ENCODE results near the gene MEIS2. TPM values are rescaled to one million over a fixed set of nuclear protein-coding genes. Genes with fewer than 3 reads are reported as not detected.

MEIS2 gene
- 53.1 and 106 TPM in 2 replicates for total RNA-seq

DNA sequence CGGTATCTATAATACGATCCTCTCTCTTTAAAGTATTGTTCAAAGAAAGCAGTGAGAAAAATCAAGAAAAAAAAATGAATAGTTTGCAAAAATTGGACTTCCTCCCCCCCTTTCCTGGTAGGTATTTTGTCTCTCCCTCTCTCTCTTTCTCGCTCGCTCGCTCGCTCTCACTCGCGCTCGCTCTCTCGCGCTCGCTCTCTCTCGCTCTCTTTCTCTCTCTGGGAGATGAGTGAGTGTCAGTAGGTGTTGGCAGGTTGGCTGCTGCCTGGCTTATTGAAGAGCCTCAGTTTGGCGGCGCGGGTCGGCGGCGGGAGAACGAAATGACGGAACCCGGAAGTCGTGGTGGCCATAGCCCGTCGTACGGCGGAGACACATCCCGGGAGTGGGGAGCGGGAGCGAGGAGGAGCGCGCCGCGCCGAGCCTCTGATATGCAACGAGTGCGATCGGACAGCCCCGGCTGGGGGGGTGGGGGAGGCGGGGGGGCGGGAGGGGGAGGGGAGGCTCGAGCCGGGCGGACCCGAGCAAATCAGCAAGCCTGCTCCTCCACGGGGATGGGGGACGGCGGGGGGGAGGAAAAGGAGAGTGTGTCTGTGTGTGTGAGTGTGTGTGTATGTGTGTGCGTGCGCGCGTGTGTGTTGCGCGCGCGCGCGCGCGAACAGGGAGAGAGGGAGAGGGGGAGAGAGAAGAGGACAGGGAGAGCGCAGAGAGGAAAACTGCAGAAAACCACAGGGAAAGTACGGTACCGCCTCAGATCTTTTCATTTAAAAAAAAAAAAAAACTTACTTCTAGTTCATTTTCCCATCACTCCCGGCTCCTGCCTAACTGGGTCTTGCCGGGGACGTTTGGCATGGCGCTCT, at the start of gene MEIS2:
TSS of gene MEIS2 (minus strand) at position 441 of the 857 bp plus-strand sequence. CDS start 1,083 bp downstream, outside the sequence.
- DNase-seq (ENCODE audit: low read depth, low spot score) = peak; percentile 83

DNA sequence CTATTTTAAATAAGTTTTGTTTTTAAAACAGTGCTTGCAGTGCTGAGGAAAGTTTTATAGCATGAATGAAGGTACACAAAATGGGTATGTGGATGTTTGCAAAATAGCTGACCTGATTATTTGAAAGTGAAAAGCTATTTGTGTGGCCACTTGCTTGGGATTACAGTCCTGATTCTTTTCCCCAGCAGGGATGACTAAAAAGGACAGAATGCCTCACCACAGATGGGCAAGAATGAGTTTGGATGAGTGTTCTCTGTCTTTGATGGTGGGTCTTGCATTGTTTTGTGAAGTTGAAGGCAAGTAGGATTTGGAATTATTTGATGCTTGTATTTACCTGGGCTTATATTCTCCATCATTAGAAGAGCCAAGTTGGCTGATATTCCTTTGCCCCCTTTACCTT, 48.8 kb upstream of the MEIS2 start:
- DNase-seq (ENCODE audit: low read depth, low spot score) = no peak

DNA sequence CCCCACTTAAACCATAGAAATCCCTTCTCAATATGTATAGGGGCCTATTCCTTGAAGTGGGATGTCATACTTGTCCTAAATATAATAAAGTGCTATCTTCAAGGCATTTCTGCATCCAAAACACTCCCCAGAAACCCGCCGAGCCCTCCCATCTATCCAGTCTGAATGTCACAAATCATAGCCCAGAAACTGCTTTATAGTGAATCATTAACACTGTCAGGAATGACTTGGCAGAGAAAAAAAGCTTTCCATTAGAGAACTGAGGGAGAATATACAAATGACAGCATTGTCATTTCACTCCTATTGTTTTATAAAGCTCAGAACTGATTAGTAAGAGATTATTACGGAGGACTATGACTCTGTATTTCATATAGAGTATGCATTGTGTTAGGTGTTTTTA, 48.4 kb upstream of the MEIS2 start:
- DNase-seq (ENCODE audit: low read depth, low spot score) = no peak

DNA sequence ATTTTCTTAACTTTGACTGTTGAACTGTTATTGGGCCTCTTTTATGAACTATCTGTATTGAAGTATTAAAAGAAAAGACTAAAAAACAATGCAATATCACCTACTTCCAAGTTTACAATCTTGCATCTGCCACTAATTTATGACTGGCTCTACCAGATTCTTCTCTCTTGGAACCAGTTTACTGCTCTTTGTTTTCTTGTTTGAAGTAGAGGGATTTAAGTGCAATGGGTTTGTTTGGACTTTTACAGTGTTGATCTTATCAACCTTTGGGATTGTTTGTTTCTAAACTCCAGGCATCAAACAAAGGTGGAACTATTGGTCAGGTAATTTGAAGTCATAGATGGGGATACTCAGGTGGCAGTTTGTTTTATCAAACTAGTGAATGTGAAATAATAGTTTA, 43.0 kb upstream of the MEIS2 start:
- DNase-seq (ENCODE audit: low read depth, low spot score) = no peak

DNA sequence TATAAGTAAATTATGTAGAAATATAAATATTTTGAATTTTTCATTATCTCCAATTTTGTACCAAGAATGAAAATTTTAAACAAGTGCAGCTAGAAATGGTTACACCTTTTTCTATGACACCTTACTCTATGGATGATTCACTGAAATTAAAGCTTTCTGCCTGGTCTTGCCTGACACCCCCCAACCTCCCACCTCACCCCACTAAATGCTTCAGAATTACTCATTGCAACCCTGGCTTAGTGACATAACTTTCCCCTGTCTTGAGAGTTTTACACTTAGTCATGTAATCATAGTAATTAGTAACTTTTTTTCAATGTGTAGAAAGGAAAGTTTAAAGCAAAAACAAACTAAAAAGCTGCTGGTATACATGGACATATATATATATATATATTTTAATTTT, 42.0 kb upstream of the MEIS2 start:
- DNase-seq (ENCODE audit: low read depth, low spot score) = no peak

DNA sequence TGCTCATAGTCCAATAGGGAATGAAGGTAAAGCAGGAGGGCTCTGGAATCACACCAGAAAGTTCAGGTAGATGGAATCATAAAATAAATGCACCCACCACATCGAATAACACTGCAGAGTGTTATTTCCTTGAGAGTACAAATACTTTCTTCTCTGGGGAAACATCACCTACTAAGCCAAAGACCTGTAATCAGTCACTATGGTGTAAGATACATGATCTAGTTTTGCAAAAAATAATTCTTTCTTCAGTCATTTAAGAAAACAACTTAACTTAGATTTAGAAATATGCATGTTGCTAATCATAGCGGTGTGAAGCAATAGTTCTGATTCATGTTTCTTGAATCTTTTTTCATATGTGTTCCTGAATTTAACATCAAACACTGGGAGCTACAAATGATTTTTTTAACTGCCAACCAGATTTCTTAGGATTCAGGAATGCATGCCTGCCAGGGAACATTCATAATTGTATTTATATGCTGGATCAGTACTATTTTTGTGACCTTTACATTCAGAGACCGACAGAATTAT, 40.2 kb upstream of the MEIS2 start:
- no peak for DNase-seq (ENCODE audit: low read depth, low spot score)

DNA sequence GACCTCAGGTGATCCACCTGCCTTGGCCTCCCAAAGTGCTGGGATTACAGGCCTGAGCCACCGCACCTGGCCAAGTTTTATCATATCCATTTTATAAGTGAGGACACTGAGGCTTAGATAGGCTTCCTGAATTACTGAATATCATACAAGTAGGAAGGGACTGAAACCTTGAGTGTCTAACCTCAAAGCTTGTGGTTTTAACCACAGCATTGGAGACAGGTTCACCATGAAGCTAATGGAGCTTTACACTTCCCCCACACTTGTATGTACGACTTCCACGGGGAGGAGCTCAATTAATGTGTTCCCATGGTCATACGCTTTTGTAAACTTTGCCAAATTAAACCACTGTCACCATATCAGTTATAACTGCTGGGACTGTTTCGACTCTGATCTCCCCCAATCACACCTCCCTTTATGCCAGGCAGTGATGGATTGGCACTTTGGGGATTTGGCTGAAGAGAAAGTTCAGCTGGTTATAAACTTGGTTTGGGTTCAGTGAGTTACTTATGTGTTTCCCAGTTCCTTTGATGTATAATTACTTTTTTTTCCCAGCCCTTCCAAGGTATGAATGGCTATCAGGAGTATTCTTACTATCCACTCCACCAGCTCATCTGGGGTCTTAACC, 38.4 kb upstream of the MEIS2 start:
- no peak for DNase-seq (ENCODE audit: low read depth, low spot score)

DNA sequence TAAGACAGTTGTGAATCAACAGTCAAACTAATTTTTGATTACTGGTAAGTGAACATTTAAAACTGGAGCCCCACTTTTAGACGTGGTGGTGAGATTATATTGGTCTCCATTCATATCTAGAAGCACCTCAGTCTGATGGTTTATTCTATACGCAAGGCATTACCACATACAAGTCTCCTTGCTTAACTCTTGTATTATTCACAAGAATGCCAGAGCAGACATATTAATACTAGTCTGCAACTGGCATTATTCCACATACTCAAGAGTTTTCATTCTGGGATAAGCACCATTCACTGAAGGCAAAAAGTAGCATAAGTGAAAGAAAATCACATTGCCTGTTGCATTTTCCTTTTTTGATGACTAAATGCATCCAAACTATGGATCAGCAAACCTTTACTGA, 36.9 kb upstream of the MEIS2 start:
- DNase-seq (ENCODE audit: low read depth, low spot score) = no peak

DNA sequence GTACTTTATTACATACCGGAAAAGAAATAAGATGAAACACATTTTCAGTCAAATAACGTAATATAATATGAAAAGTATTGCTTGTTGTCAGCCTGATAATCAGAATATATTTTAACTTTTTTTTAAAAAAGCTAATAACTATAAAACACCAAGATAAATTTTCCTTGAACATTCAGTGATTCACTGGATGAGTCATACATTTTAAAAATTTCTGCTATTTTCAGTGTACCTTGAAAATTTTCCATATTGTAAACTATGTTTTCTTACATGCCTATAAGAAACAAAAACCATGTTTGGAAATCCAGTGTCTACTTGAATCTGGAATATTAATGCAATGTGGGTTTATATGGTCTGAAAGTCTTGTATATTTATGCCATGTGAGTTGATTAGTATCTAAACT, 36.3 kb upstream of the MEIS2 start:
- no peak for DNase-seq (ENCODE audit: low read depth, low spot score)

DNA sequence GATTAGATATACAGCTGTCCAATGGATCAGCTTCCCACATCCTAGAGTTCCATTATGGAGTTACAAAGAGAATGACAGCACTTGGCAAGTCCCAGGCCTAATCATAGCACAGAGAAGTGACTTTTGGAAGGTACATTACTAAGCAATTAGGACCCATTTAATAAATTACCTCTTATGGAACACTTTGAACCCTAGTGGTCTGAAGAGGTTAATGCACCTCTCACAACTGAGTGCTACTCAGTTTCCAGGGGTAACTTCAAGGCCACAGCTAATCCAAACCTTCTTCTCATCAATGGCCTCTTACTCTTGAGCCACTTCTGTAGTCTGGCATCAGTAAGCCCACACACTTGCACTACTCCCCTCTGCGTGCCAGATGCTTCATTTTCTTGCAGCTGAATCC, 34.9 kb upstream of the MEIS2 start:
- DNase-seq (ENCODE audit: low read depth, low spot score) = no peak

DNA sequence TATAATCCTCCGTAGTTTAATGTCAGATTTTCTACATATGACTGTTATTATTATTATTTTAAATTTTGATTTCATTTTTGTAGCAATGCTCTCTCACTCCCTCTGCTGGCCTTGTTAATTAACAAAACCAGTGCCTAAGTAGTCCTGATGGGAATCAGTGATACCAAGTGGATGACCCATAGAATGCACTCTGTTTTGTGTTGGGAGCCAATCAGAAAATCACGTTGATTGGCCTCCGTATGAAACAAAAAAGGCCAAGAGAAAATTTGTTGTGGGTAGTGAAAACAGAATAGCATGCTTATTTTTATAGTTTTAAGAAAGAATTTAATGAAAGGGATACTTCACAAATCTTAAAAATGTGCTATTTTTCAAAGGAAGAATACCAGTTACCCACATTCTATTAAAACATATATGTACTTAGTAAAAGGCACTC, 34.4 kb upstream of the MEIS2 start:
- DNase-seq (ENCODE audit: low read depth, low spot score) = no peak

DNA sequence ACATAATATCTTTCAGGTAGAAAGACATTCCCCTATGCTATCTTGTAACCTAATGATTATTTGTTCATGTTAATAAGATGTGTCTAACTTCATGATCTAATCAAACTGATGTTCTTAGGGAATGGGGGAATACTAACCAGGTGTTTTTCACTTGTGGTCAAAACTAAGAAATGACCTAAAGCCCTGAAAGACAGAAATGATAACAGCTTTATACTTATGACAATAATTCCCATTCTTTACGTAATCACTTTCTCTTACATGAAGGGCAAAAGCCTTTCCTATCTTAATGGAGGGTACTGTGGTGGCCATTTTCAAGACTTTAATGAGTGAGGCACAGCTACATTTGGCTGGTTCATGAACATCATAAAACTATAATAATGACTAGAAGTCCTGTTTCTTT, 33.9 kb upstream of the MEIS2 start:
- no peak for DNase-seq (ENCODE audit: low read depth, low spot score)

DNA sequence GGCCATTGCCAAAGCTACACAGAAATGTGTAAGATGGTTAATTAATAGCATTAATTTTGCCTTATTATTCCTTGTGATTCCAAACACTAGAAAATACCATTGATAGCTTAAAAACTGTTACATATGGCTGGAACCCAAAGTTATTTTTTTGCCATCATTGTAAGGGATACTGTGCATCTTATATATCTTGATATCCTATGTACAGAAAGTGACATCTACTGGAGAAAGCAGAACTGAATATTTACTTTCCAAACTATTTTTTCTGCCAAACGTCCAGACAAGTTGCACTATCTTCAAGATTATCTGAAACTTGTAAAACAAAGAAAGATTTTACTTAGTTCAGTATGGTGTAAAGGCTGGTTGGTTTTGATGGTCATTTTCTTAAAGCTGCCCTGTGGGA, 33.3 kb upstream of the MEIS2 start:
- DNase-seq (ENCODE audit: low read depth, low spot score) = no peak

DNA sequence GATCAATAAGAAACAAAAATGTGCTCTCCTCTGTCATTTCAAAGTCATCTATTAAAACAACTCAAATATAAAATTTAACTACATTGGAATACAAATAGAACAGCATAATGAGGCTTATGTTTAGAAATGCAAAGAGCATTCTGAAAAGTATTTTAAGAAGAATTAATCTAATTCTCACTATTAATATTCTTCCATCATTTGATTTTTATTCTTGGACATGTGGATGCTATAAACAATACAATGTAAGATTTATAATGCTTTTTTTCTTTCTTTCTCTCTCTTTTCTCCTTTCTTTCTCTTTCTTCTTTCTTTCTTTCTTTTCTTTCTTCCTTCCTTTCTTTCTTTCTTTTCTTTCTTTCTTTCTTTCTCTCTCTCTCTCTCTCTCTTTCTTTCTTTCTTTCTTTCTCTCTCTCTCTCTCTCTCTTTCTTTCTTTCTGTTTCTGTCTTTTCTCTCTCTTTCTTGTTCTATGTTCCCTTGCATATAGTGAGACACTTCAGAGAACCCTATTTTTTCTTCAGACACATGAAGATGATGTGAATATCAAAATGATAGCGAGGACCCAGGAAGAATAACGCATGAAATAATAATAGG, 32.6 kb upstream of the MEIS2 start:
- no peak for DNase-seq (ENCODE audit: low read depth, low spot score)

DNA sequence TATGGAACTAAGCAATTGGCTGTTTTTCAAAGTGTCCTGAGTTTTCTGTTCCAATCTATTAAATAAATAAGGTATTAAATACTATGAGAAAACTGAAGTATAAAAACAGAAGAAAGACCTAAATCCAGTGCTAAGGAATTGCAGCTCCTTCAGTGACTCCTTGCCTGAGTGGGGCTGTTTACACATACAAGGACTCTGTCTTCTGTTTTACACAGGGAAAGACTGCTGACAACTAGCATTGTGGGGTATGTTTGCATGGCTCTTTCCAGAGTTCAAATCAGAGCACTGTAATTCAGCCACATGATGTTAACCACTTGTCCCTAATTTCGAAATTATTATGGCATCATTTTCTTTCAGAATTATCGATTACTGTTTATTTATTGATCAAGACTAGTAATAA, 31.3 kb upstream of the MEIS2 start:
- no peak for DNase-seq (ENCODE audit: low read depth, low spot score)

DNA sequence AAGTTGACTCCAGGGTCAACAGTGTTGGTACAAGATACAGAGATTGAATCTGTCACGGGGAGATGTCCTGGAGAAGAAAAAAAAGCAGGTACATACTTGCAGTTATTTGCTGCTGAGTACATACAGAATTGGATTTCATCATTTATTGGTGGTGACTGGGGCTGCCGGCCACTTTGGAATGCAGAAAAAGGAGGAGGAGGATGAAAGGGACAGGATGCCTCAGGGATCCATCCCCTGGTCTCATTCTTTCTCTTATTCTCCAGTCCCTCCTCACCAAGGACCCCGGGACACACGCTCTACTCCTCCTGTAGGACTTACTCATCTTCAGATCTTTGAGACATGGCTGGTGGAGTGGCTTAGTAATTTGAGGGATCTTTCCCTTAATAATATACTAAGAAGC, 30.0 kb upstream of the MEIS2 start:
- DNase-seq (ENCODE audit: low read depth, low spot score) = no peak

DNA sequence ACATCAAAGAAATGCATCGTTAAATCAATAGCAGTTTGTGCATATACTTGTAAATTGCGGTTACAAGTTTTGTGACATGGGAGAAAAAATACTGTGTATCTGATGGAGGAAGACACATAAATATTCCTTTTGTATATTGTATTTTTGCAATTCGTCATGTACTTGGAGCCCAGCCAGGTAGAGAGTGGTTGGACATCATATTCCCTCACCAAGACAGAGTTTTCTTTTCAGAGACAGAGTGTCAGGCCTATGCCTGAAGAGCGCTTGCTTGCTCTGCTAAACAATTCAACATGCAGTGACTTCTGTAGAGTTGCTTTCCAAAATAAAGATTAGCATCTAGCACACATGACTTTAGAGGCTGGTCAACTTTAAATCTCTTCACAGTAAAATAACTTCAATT, 24.8 kb upstream of the MEIS2 start:
- no peak for DNase-seq (ENCODE audit: low read depth, low spot score)

DNA sequence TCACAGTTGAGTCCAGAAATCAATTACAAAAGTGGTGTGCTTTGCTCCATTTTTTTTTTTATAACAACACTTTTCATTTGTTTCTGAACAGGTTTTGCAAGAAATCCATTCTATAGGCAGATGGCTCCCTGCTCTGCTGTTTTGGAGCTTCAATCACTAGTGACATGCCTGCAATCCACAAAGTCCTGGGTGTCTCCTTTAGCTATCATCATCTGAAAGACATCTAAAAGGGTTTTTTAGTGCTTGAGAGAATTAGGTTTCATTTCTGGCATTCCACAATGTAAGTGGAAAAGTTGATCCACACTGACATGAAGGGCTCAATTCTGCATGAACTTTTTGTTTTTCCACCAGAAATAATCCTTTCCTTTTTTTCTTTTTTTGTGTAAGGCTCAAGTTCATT, 24.0 kb upstream of the MEIS2 start:
- DNase-seq (ENCODE audit: low read depth, low spot score) = no peak

DNA sequence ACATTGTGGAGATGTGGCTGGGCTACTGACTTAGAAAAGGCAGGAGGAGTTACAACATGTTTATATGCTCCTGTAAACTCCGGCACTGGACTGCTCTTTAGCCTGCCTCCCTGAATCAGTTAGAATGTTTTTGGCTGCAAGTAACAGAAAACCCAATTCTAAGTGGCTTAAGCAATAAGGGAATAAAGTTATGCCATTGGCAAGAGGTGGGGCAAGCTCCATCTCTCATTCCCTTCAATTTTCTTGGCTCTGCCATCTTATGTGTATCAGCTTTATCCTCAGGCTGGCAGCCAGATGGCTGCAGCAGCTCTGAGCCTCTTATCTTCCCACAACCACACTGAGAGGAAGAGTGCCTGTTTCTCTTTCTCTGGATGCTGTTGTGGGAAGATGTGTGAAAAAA, 22.4 kb upstream of the MEIS2 start:
- no peak for DNase-seq (ENCODE audit: low read depth, low spot score)

DNA sequence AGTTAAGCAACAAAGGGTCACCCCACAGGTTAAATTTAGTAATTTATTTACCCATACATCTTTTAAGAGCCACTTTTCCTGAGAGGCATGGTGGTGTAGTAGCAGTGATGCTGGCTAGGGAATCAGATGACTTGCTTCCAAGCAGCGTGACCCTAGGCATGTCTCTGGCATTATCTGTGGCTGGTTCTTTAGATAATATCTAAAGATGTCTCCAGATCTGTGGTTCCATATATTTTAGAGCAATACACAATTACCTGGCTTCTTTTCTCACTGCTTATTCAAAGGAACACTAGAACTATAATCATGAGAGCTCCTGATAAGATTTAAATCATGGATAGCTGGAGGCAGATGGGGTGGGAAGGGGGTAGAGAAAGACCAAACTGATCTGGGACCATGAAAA, 21.1 kb upstream of the MEIS2 start:
- DNase-seq (ENCODE audit: low read depth, low spot score) = no peak

DNA sequence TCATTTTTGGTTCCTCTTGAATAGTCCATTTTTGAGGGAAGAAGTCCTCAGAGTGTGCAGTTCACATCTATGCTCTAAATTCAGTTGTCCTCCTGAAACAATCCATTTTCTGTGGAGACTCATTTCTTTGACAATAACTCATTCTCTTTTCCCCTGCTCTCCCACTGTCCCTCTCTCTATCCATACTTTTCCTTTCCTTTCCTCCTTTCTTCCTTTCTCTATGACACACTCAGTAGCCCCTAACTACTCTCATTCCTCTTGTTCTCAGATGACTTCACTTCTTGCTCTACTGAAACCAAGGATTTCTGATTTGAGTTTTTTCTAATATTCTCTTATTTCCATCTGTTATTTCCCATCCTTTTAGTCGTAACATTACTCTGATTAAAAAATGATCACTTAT, 16.7 kb upstream of the MEIS2 start:
- DNase-seq (ENCODE audit: low read depth, low spot score) = no peak

DNA sequence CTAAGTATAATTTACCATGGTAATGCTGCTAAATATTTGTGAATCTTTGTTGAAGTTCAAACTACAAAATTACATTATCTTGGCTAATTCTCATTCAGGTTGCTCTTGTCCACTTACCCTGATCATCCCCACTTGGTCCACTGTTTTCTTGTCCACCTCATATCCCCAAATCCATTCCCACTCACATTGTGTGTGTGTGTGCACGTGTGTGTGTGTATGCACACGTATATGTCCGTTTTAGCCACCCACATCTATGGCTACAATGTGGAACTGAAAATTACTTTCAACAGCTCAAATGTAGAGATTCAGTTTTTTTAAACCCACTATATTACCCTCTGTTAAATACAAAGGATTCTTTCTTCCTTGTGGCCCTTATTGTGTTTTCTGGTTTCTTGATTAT, 15.2 kb upstream of the MEIS2 start:
- DNase-seq (ENCODE audit: low read depth, low spot score) = no peak

All from pulmonary artery endothelial cell (primary cell).